WTC11 (cell line): ENCODE measurements around the gene DCTN5. TPM values are rescaled to one million over a fixed set of nuclear protein-coding genes. Genes with fewer than 3 reads are reported as not detected.

ENCODE experiments used
- ATAC-seq: fragments of 200-7000 bp; cut with Tn5 transposase; 2 replicates; pipeline ENCODE4 v1.10.0; 2021; ENCODE audit warnings: mild to moderate bottlenecking, moderate library complexity
- CTCF ChIA-PET: fragments of 300-600 bp; sonication (Branson Sonifier 250); formaldehyde crosslinking; loops from one replicate; lab custom pipeline; 2021; ENCODE audit warnings: antibody characterized with exemption; lab: Charles Lee
- POLR2A ChIA-PET: fragments of 350-600 bp; sonication (Branson Sonifier 250); formaldehyde crosslinking; loops from one replicate; lab custom pipeline; 2021; ENCODE audit warnings: antibody characterized with exemption; lab: Charles Lee
- DNase-seq: peaks from one replicate; pipeline ENCODE4 v3.0.0; 2021; ENCODE audit warnings: low spot score
- H3K27ac Mint-ChIP-seq: 2 replicates; pipeline ENCODE4 v1.8.0; 2021; ENCODE audit warnings: mixed read lengths
- H3K27me3 Mint-ChIP-seq: 2 replicates; pipeline ENCODE4 v1.8.0; 2021; ENCODE audit warnings: low read depth, mild to moderate bottlenecking, moderate library complexity, mixed read lengths
- H3K36me3 Mint-ChIP-seq: 2 replicates; pipeline ENCODE4 v1.8.0; 2021; ENCODE audit warnings: mixed read lengths
- H3K4me1 Mint-ChIP-seq: 2 replicates; pipeline ENCODE4 v1.8.0; 2022; ENCODE audit warnings: mixed read lengths
- H3K4me3 Mint-ChIP-seq: 2 replicates; pipeline ENCODE4 v1.8.0; 2021; ENCODE audit warnings: mild to moderate bottlenecking, moderate library complexity, mixed read lengths
- H3K9me3 Mint-ChIP-seq: 2 replicates; pipeline ENCODE4 v1.8.0; 2021; ENCODE audit warnings: mixed read lengths
- FOXK1 ChIP-seq: sonication (generic); formaldehyde crosslinking; IDR thresholded peaks from 2 replicates; pipeline ENCODE4 v1.8.0; 2022; ENCODE audit warnings: mild to moderate bottlenecking, moderate library complexity, missing genetic modification reagents
- GTF2I ChIP-seq: fragments of 250-450 bp; sonication (Bioruptor Pico); conservative IDR thresholded peaks from 2 replicates; pipeline ENCODE4 v1.4.0; 2021; ENCODE audit warnings: mild to moderate bottlenecking
- JUN ChIP-seq: sonication (generic); formaldehyde crosslinking; IDR thresholded peaks from 2 replicates; pipeline ENCODE4 v1.8.0; 2023; ENCODE audit warnings: mild to moderate bottlenecking, missing genetic modification reagents
- NFYB ChIP-seq: sonication (generic); formaldehyde crosslinking; conservative IDR thresholded peaks from 2 replicates; pipeline ENCODE4 v1.8.0; 2022; ENCODE audit warnings: low read depth, missing genetic modification reagents
- PRRX2 ChIP-seq: fragments of 250-450 bp; sonication (Bioruptor Pico); IDR thresholded peaks from 2 replicates; pipeline ENCODE4 v1.8.0; 2021; ENCODE audit warnings: mild to moderate bottlenecking
- ZNF121 ChIP-seq: sonication (generic); formaldehyde crosslinking; IDR thresholded peaks from 2 replicates; pipeline ENCODE4 v1.8.0; 2023; ENCODE audit warnings: missing genetic modification reagents
- total RNA-seq: library from RNA; stranded (reverse); gene quantifications from 3 replicates; pipeline ENCODE4 v1.2.3, GENCODE V29; 2021
- TF ChIP-seq, protein P1 (sequence below): sonication (generic); formaldehyde crosslinking; IDR thresholded peaks from 2 replicates; pipeline ENCODE4 v1.8.1; 2023; ENCODE audit warnings: mild to moderate bottlenecking, missing genetic modification reagents, moderate library complexity
- TF ChIP-seq, protein P2 (sequence below): sonication (generic); formaldehyde crosslinking; IDR thresholded peaks from 2 replicates; pipeline ENCODE4 v1.8.0; 2022; ENCODE audit warnings: mild to moderate bottlenecking, missing genetic modification reagents
- TF ChIP-seq, protein P3 (sequence below): fragments of 250-450 bp; sonication (Bioruptor Pico); conservative IDR thresholded peaks from 2 replicates; pipeline ENCODE4 v1.9.0; 2021; ENCODE audit warnings: mild to moderate bottlenecking
- TF ChIP-seq, protein P4 (sequence below): sonication (generic); formaldehyde crosslinking; IDR thresholded peaks from 2 replicates; pipeline ENCODE4 v1.8.0; 2022; ENCODE audit warnings: mild to moderate bottlenecking, missing genetic modification reagents
- TF ChIP-seq, protein P5 (sequence below): sonication (generic); formaldehyde crosslinking; IDR thresholded peaks from 2 replicates; pipeline ENCODE4 v1.8.1; 2022; ENCODE audit warnings: missing genetic modification reagents, borderline replicate concordance
- TF ChIP-seq, protein P6 (sequence below): sonication (generic); formaldehyde crosslinking; IDR thresholded peaks from 2 replicates; pipeline ENCODE4 v1.8.1; 2023; ENCODE audit warnings: mild to moderate bottlenecking, moderate library complexity, missing genetic modification reagents

Gene DCTN5
- total RNA-seq, 1 experiment from 2014 or later = 65.8 TPM

DNA sequence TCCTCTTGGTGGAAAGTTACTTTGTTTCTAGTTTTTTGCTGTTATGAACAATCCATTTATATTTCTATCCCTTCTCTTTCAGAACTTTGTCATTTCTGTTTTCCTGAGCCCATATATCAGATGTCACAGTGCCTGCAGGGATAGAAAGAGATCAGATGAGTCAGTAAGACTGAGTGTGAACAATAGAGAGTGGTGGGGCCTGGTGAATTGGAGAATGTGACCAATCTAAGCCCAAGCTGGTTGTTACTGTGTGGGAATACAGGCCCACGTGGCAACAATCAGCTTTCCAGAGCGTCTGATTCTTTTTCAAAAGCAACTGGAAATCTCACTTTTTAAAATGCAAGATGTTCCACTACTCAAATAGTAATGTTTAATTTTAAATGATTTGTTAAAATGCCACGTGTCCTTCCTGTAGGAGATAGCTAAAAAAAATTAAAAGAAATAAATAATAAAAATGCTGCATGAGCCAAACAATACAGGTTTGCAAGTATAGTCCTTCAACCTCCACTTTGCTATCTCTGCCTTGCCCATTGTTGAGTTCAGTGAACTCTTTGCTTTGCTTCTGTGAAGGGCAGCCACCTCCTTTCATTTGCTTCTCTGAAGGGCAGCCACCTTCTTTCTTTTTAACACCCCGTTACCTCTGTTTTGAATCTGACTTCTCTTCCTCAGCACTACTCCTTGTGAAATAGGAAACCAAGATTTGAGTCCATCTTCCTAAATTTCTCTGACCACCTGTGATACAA, 9.6 kb downstream of the DCTN5 start:
- H3K27ac Mint-ChIP-seq = peak overlapping the region; percentile 55
- H3K36me3 Mint-ChIP-seq = peaks cover 21% of the 10 kb centered on the region
- no peak for ATAC-seq
- CTCF ChIA-PET = interaction anchor here (1.5 kb wide), 1 partner anchor 77 kb away, joined by 3 read pairs; no protein-coding TSS in a partner anchor
- TF ChIP-seq, protein P1, sequence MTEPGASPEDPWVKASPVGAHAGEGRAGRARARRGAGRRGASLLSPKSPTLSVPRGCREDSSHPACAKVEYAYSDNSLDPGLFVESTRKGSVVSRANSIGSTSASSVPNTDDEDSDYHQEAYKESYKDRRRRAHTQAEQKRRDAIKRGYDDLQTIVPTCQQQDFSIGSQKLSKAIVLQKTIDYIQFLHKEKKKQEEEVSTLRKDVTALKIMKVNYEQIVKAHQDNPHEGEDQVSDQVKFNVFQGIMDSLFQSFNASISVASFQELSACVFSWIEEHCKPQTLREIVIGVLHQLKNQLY (CRISPR knock-in tag) = no peak
- TF ChIP-seq, protein P2, sequence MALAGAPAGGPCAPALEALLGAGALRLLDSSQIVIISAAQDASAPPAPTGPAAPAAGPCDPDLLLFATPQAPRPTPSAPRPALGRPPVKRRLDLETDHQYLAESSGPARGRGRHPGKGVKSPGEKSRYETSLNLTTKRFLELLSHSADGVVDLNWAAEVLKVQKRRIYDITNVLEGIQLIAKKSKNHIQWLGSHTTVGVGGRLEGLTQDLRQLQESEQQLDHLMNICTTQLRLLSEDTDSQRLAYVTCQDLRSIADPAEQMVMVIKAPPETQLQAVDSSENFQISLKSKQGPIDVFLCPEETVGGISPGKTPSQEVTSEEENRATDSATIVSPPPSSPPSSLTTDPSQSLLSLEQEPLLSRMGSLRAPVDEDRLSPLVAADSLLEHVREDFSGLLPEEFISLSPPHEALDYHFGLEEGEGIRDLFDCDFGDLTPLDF = no peak
- no peak for TF ChIP-seq GTF2I (CRISPR knock-in tag)
- TF ChIP-seq, protein P3, sequence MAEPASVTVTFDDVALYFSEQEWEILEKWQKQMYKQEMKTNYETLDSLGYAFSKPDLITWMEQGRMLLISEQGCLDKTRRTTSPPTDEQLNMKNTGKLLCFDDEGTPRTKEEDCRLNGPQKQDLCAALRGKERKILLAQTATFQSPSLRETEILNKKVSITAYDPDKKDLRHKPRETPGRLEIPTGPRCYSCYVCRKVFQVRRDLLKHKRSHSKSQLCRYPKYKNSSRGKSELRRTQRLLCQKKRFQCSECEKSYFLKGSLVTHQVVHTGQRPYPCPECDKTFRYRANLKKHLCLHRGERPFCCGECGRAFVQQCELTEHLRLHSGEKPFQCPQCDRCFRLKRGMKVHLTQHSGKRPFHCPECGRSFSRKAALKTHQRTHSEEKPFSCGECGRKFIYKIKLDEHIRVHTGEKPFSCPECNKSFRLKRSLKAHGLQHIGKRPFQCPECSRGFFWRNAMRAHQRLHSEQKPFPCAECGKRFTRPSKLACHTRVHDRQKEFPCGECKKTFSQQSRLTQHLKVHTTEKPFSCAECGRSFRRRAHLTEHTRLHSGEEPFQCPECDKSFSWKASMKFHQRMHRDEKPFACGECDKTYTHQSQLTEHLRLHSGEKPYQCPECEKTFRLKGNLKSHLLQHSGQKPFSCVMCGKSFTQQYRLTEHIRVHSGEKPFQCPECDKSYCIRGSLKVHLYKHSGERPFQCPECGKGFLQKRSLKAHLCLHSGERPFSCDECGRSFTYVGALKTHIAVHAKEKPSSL (CRISPR knock-in tag) = no peak
- no peak for TF ChIP-seq JUN (CRISPR knock-in tag)
- TF ChIP-seq, protein P4, sequence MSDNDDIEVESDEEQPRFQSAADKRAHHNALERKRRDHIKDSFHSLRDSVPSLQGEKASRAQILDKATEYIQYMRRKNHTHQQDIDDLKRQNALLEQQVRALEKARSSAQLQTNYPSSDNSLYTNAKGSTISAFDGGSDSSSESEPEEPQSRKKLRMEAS (CRISPR knock-in tag) = no peak
- TF ChIP-seq FOXK1 (CRISPR knock-in tag) = no peak
- TF ChIP-seq ZNF121 (CRISPR knock-in tag) = no peak
- TF ChIP-seq, all 79 proteins: peak for 0
- no peak for DNase-seq
- POLR2A ChIA-PET = no interaction called here
- no peaks in the 10 kb centered on the region for H3K27me3 Mint-ChIP-seq
- no peak overlapping the region for H3K4me3 Mint-ChIP-seq
- no peaks in the 10 kb centered on the region for H3K9me3 Mint-ChIP-seq
- H3K4me1 Mint-ChIP-seq = no peaks in the 10 kb centered on the region

DNA sequence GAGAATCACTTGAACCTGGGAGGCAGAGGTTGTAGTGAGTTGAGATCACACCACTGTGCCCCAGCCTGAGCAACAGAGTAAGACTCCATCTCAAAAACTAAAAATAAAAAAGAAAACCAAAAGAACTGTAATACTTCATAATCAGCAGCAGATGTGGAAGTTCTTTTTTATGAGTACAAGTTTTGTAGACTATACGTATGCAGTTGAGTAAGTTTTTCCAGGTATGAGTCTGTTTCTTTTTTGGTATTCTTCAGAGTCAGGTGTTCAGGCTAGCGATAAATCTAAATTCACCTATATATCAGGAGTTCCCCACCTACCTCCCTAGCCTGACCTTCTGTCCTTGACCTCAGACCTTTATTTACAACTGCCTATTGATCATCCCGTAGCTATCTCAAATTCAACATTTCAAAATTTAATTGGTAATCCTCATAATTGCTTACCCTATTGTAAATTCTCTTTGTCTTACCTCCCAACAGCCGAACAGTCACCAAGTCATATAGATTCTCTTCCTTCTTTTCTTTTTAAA, 10.7 kb downstream of the DCTN5 start:
- Mint-ChIP-seq H3K27me3 (no peaks in the 10 kb centered on the region), H3K4me1 (no peaks in the 10 kb centered on the region), H3K27ac (no peak overlapping the region), H3K9me3 (no peaks in the 10 kb centered on the region), H3K36me3 (peaks cover 10% of the 10 kb centered on the region), H3K4me3 (no peak overlapping the region)
- ChIA-PET CTCF (interaction anchor here (1.5 kb wide), 1 partner anchor 75 kb away, joined by 3 read pairs; no protein-coding TSS in a partner anchor), POLR2A (no interaction called here)
- DNase-seq (no peak), ATAC-seq (no peak)
- TF ChIP-seq PRRX2 (no peak), NFYB (CRISPR knock-in tag) (no peak), JUN (CRISPR knock-in tag) (no peak)
- TF ChIP-seq, protein P5, sequence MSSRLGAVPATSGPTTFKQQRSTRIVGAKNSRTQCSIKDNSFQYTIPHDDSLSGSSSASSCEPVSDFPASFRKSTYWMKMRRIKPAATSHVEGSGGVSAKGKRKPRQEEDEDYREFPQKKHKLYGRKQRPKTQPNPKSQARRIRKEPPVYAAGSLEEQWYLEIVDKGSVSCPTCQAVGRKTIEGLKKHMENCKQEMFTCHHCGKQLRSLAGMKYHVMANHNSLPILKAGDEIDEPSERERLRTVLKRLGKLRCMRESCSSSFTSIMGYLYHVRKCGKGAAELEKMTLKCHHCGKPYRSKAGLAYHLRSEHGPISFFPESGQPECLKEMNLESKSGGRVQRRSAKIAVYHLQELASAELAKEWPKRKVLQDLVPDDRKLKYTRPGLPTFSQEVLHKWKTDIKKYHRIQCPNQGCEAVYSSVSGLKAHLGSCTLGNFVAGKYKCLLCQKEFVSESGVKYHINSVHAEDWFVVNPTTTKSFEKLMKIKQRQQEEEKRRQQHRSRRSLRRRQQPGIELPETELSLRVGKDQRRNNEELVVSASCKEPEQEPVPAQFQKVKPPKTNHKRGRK (CRISPR knock-in tag) = no peak
- TF ChIP-seq, protein P6, sequence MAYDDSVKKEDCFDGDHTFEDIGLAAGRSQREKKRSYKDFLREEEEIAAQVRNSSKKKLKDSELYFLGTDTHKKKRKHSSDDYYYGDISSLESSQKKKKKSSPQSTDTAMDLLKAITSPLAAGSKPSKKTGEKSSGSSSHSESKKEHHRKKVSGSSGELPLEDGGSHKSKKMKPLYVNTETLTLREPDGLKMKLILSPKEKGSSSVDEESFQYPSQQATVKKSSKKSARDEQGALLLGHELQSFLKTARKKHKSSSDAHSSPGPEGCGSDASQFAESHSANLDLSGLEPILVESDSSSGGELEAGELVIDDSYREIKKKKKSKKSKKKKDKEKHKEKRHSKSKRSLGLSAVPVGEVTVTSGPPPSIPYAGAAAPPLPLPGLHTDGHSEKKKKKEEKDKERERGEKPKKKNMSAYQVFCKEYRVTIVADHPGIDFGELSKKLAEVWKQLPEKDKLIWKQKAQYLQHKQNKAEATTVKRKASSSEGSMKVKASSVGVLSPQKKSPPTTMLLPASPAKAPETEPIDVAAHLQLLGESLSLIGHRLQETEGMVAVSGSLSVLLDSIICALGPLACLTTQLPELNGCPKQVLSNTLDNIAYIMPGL (CRISPR knock-in tag) = no peak
- TF ChIP-seq, protein P4 (CRISPR knock-in tag) = no peak
